Activated gamma-delta T cell treated with Interleukin-2 at 50 U/mL for 16 hours (primary cell): ENCODE data around the gene RPP38.

Experiments
- DNase-seq: peaks from one replicate; pipeline ENCODE4 v3.0.0-alpha.2; 2020

The RPP38 gene

DNA sequence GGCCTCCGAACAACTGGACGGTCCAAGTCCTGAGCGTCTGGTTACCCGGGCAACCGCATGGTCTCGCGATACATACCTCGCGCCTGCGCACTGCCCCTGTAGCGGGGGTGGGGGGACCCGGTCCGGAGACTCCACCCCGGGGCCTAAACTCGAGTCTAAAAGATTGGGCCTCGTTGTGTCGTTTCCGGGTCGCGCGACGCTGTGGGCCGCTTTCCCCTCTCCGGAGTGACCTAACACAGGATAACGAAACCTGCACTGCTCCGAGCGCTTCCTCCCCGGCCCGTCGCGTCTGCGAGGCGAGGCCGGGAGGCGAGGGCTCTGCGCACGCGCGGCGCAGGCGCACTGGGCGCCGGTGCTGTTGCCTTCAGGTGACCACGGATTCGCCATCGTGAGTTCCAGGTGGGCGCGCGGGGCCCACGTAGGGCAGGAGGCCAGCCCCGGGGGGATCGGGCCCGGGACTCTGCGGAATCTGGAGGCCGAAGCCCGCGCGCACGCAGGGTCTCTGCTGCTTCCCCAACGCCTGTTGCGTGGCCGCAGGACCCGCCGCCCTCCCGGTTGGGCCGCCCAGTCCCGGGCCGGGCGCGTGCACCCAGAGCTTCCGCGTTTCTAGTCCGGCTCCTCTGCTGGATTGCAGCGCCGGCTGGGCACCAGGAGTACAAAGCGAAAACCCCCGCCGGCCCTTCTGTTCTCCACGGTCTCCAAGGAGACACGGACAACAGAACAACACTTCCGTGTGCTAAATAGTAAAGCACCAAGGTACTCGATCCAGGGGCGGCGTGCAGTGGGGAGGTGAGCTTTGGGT lies at the start of gene RPP38:
Gene RPP38, plus strand, starts transcription at position 345 of the 802 bp plus-strand sequence. CDS start 5,960 bp downstream, outside the sequence.
- DNase-seq: peak; percentile 95

- DNase-seq: no peak
Observed at GRCh38 chr10:15049533-15049932, 47.6 kb upstream of the RPP38 start.

- no peak for DNase-seq
Observed at GRCh38 chr10:15052121-15052520, 45.0 kb upstream of the RPP38 start.

- DNase-seq: no peak
Observed at GRCh38 chr10:15053061-15053460, 44.1 kb upstream of the RPP38 start.

DNA sequence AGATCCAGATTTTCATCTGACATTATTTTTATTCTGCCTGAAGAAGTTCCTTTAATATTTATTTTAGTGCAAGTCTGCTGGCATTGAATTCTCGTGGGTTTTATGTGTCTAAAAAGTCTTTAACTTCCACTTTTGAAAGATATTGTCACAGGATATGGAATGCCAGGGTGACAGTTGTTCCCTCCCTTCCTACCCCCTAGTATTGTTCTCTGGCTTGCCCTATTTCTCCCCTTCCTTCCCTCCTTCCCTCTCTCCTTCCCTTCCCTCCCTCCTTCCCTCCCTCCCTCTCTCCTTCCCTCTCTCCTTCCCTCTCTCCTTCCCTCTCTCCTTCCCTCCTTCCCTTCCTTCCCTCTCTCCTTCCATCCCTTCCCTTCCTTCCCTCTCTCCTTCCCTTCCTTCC lies 38.5 kb upstream of the RPP38 start:
- DNase-seq: no peak

DNA sequence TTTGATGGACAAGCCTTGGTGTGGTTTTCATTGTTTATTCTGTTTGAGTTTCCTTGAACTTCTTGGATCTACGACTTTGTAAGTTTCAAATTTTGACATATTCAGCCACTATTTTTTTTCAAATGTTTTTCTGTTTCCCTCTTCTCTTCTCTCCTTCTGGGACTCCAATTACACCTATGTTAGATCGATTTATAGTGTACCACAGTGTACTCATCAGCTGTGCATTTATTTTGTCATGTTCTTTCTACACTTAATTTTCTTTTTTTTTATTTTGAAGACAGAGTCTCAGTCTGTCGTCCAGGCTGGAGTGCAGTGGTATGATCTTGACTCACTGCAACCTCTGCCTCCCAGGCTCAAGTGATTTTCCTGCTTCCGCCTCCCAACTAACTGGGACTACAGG lies 37.2 kb upstream of the RPP38 start:
- DNase-seq: no peak

DNA sequence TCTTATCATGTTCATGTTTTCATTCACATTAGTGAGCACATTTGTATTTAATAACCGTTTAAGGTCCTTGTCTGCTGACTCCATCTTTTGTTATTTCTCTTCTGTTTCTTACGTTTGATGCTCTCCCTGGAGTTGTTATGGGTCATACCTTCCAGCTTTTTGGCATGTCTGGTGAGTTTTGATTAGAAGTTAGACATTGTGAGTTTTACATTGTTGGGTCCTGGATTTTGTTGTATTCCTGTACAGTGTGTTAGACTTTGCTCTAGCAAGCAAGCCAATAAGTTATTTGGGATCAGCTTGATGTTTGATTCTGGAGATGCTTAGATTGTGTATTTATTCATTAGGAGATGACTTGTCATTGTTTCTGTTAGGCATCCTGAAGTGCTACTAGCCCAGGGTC lies 36.5 kb upstream of the RPP38 start:
- DNase-seq: no peak

GRCh38 chr10:15067154-15067553 lies 30.0 kb upstream of the RPP38 start:
- DNase-seq: no peak

- DNase-seq: no peak
Observed at GRCh38 chr10:15068802-15069201, 28.4 kb upstream of the RPP38 start.

DNA sequence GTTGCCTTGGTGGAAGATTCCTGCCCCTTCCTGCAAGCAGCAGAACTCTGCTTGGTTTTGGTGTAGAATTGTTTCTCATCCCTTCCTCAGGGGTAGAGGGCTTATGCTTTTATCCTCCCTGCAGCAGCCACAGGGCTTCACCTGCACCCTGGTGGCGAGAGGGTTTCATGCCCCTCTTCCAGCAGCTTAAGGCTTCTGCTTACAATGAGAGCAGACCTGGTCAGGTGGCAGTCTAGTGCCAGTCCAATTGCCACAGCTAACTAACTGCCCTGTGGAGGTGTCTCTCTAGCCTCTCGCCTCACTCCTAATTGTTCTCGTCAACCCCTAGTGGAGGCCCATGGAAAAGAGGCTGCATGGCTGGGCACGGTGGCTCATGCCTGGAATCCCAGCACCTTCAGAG lies 27.9 kb upstream of the RPP38 start:
- no peak for DNase-seq

DNA sequence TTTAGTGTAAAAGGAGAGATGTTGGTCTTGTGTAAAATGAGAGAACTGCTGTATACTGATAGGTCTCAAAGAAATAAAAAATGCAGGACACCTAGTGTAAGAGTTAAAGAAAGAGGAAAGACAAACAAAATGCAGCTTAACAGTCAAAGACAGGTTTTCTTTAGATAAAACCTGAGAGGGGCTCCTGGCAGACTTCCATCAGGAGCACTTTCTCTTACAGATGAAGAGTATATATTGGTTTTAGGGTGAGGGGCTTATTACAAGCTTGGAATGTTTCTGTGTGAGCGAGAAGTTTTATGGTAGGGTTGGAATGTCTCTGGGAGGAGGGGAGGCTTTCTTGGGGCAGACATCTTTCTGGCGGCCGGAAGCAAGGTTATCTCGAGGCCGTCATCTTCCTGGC lies 24.8 kb upstream of the RPP38 start:
- DNase-seq: no peak

- no peak for DNase-seq
Observed at GRCh38 chr10:15075421-15075820, 21.7 kb upstream of the RPP38 start.

DNA sequence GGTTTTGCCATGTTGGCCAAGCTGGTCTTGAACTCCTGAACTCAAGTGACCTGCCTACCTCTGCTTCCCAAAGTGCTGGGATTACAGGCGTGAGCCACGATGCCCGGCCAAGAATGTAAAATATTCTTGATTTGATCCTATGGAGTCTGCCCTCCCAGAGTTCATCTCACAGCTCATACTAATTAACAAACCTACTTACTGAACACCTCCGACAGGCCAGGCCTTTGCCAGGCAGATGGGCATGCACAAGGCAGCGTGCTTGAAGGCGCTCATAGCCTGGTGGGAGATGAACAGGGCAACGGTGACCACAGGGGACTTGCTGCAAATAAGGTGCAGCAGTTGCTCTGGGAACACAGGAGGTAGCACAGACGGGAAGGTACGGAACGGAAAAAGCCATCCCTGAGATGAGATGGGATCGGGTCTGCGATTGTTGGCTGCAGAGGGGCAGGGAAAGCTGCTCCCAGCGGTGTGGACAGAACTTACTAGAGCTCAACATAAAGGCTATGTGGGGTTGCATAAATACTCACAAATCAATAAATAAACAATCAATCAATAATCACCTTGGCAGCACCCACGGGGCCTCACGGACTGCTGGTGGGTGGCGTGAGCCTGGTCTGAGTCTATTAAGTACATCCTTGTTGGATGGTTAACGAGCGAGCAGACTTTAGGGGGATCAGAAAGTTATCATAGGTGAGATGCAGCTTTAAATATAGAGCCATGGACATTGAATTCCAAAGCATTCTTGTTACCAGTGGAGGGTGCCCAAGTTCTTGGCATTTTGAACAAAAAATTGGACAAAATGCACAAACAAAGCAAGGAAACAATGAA lies 13.3 kb upstream of the RPP38 start:
- no peak for DNase-seq

GRCh38 chr10:15084502-15084922 lies 12.6 kb upstream of the RPP38 start:
- DNase-seq: no peak

DNA sequence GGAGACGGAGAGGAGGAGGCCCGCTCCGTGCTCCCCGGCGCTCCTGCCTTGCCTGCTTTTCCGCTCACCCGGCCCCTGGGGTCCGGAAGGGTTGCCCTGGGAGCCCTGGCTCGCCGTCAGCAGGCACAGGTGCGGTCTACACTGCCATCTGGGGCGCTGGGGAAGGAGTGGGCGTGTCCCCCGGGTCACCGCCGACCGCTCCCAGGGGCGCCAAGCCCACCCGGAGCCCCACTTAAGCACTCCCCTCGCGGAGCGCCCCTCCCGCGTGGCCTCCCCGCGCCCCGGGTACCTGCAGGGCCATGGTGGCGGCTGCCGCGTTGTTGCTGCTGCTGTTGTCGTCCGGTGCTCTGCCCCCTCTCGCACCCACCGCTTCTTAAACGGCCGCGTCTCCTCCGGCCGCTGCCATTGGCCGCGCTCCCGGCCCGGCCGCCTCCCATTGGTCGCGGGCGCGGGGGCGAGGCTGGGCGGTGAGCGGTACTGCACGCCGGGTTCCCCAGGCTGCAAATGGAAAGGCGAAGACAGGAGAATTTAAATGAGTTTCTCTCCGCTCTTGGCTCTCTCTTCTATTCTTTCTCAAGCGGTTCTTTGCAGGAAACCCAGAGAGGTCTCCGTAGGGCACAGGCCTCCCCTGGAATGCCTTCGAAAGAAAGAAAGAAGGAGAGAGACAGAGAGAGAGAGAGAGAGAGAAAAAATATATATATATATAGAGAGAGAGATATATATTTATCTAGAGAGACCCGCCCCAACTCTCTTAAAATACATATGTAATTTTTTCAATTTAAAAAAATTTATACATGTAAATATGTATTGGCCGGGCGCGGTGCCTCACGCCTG lies 8.5 kb upstream of the RPP38 start, which contains the start of gene ACBD7:
Gene ACBD7, minus strand, starts transcription at position 349 of the 834 bp plus-strand sequence. Its CDS starts 48 bp downstream, at position 301.
- DNase-seq: peak; percentile 75

GRCh38 chr10:15091418-15091817 lies 5.7 kb upstream of the RPP38 start:
- DNase-seq: no peak

DNA sequence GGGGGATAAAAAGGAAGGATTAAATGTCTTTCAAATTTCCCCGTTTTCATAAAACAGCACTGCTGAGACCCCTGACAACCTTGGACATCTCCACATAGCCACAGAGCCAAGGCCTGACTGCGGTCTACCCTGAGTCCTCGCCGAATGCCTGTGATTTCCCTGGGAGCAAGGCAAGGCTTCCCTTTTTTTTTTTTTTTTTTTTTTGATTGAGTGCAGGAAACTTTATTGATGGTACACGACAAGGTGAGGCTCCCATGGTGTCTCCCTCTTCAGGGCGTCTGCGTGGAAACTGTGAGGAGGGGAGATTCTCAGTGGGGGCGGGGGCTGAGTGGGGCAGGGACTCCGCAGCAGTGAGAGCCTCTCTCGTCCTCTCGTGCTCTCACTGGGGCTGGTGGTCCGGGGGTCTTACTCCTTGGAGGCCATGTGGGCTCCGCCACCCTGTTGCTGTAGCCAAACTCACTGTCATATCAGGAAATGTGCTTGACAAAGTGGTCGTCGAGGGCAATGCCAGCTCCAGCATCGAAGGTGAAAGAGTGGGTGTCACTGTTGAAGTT lies 4.2 kb upstream of the RPP38 start:
- no peak for DNase-seq

DNA sequence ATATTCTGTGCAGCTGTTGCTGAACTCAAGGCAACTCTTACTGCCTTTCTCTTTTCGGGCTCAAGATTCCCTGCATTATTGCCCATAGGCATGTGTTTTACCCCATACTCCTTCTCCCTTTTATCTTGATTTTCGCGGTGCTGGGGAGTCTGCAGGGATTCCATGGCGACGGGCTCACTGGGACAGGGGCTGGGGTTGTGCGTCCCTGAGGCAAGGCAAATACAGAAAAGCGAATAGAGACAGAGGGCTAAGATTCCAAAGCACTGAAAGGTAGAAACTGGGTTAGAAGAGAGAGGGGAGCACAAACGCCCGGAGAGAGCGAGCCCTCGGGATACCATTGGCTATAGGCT lies 519 bp upstream of the RPP38 start:
- DNase-seq: no peak

DNA sequence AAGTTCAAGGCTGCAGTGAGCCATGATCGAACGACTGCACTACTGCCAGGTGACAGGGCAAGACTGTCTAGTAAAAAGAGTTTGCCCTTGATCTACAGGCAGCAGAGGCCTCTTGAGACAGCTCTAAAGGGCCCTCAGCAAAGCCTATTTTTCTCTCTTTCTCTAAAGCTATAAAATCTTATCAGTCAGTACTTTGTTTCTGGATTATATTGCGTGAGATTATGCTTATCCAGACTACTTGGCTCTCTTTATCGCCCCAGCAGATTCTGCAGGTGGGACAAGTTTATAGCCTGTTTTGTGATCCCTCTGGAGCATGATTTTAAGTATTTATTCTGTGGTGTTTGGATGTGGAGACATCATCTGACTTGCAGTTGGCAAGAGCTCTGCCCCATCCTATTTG lies 2.7 kb downstream of the RPP38 start:
- no peak for DNase-seq

- DNase-seq: no peak
Observed at GRCh38 chr10:15103513-15103912, 6.4 kb downstream of the RPP38 start.

DNA sequence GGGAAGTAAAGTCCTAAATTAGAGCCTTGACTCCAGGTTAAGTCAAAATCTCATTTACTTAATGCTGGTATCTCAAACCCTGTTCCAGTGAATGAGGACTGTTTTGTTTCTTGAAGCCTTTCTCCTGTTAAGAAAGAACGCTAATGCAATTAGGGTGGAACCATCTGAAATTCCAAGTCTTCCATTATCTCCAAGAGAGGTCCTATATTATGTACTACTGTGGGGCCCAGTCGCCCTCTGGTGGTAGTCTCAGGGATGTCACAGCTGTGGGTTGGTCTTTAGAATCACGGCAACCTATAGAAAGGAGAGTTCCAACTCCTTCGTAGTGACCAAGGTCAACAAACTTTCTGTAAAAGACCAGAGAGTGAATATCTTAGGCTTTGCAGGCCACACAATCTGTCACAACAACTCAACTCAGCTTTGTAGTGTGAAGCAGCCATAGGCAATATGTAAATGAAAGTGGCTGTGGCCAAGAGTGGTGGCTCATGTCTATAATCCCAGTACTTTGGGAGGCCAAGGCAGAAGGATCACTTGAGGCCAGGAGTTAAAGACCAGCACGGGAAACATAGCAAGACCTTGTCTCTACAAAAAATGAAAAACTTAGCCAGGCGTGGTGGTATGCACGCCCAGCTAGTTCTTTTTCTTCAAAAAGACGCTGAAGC lies 9.3 kb downstream of the RPP38 start:
- DNase-seq: peak; percentile 67

DNA sequence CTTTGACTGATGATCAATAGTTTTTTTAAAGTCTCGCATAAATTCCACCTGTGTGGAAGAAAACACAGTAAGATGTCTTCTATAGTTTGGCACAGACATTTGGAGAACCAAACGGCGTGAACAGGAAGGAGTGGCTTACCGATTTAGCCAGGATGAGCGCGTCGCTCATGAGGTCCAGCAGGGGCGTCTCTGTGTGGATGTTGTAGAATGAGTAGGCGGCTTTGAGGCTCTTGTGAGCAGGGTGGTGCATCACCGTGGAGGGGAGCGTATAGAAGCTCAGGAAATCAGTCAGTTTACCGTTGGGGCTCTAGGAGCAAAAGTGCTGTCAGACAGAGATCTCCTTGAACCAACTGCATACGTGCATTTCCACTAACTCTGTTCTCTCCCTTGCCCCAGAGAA lies 15.5 kb downstream of the RPP38 start:
- no peak for DNase-seq
